SU-DHL-6 (cell line): ENCODE results near the gene CDH13.

Experiments used
- EZH2phosphoT487 ChIP-seq: fragments of 200-600 bp; sonication (generic), shearing (Covaris generic); conservative IDR thresholded peaks from 2 replicates; pipeline ENCODE4 v1.6.1; 2018; ENCODE audit warnings: mild to moderate bottlenecking, antibody characterized with exemption, low read length, moderate library complexity, mixed read lengths
- TF ChIP-seq, protein P1 (sequence below): fragments of 200-600 bp; sonication (generic); IDR thresholded peaks from one replicate; pipeline ENCODE4 v1.5.1; 2017; ENCODE audit warnings: antibody characterized with exemption, mild to moderate bottlenecking, low read length, moderate library complexity; ENCODE audit not compliant: insufficient read depth, poor library complexity, severe bottlenecking

- TF ChIP-seq, protein P1, sequence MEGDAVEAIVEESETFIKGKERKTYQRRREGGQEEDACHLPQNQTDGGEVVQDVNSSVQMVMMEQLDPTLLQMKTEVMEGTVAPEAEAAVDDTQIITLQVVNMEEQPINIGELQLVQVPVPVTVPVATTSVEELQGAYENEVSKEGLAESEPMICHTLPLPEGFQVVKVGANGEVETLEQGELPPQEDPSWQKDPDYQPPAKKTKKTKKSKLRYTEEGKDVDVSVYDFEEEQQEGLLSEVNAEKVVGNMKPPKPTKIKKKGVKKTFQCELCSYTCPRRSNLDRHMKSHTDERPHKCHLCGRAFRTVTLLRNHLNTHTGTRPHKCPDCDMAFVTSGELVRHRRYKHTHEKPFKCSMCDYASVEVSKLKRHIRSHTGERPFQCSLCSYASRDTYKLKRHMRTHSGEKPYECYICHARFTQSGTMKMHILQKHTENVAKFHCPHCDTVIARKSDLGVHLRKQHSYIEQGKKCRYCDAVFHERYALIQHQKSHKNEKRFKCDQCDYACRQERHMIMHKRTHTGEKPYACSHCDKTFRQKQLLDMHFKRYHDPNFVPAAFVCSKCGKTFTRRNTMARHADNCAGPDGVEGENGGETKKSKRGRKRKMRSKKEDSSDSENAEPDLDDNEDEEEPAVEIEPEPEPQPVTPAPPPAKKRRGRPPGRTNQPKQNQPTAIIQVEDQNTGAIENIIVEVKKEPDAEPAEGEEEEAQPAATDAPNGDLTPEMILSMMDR: no peak
- no peak for TF ChIP-seq EZH2phosphoT487
These were observed 680.3 kb downstream of the CDH13 start for GRCh38 chr16:83306961-83307593.
